IPS-NIHi7 (cell line): ENCODE measurements around the gene MEGF10.

ENCODE experiments used
- DNase-seq: peaks from one replicate; pipeline ENCODE4 v3.0.0; 2012; ENCODE audit warnings: mixed read lengths; ENCODE audit errors: extremely low spot score

Gene MEGF10

GRCh38 chr5:127367946-127368465 is 77.4 kb downstream of the MEGF10 start:
- DNase-seq = no peak

GRCh38 chr5:127369796-127370195 is 79.2 kb downstream of the MEGF10 start:
- DNase-seq = no peak

GRCh38 chr5:127370631-127371030 is 80.0 kb downstream of the MEGF10 start:
- no peak for DNase-seq

- DNase-seq = peak; percentile 34
These were observed 83.4 kb downstream of the MEGF10 start for GRCh38 chr5:127373858-127374491.

GRCh38 chr5:127375124-127375523 is 84.5 kb downstream of the MEGF10 start:
- DNase-seq = no peak

GRCh38 chr5:127375544-127376091 is 85.0 kb downstream of the MEGF10 start:
- no peak for DNase-seq

- no peak for DNase-seq
These were observed 87.1 kb downstream of the MEGF10 start for GRCh38 chr5:127377651-127378050.

GRCh38 chr5:127385936-127386335 is 95.3 kb downstream of the MEGF10 start:
- DNase-seq = no peak

GRCh38 chr5:127386557-127386956 is 96.0 kb downstream of the MEGF10 start:
- no peak for DNase-seq

- DNase-seq = no peak
These were observed 99.0 kb downstream of the MEGF10 start for GRCh38 chr5:127389601-127390000.

- no peak for DNase-seq
These were observed 102.2 kb downstream of the MEGF10 start for GRCh38 chr5:127392762-127393161.

GRCh38 chr5:127396490-127397155 is 106.0 kb downstream of the MEGF10 start:
- peak; percentile 29 for DNase-seq

GRCh38 chr5:127398508-127398907 is 107.9 kb downstream of the MEGF10 start:
- DNase-seq = no peak

- no peak for DNase-seq
These were observed 108.5 kb downstream of the MEGF10 start for GRCh38 chr5:127399068-127399467.

- no peak for DNase-seq
These were observed 109.9 kb downstream of the MEGF10 start for GRCh38 chr5:127400539-127400938.

- no peak for DNase-seq
These were observed 110.5 kb downstream of the MEGF10 start for GRCh38 chr5:127400946-127401670.

GRCh38 chr5:127402361-127402760 is 111.8 kb downstream of the MEGF10 start:
- DNase-seq = no peak

GRCh38 chr5:127404190-127404589 is 113.6 kb downstream of the MEGF10 start:
- DNase-seq = no peak

- DNase-seq = peak; percentile 43
These were observed 115.9 kb downstream of the MEGF10 start for GRCh38 chr5:127406326-127407121.

- no peak for DNase-seq
These were observed 118.8 kb downstream of the MEGF10 start for GRCh38 chr5:127409246-127409917.
